GM20431 (cell line): ENCODE data around the gene GUCD1.

Source experiments
- in situ Hi-C: fragments of 300-500 bp; cut with MseI, MboI; formaldehyde crosslinking; loops from one replicate; pipeline ENCODE4 v1.15.0; 2020; ENCODE audit warnings: low sequenced_read_pairs; ENCODE audit not compliant: unreplicated experiment

GUCD1 gene

GRCh38 chr22:24510637-24511625 is 44.0 kb downstream of the GUCD1 start:
- in situ Hi-C loops = no loop called here

GRCh38 chr22:24507716-24508115 is 47.2 kb downstream of the GUCD1 start:
- in situ Hi-C loops = no loop called here

GRCh38 chr22:24506802-24507438 is 48.0 kb downstream of the GUCD1 start:
- in situ Hi-C loops = no loop called here

GRCh38 chr22:24504956-24505736 is 49.8 kb downstream of the GUCD1 start:
- in situ Hi-C loops = no loop called here

GRCh38 chr22:24504540-24504939 is 50.4 kb downstream of the GUCD1 start:
- in situ Hi-C loops = no loop called here

- in situ Hi-C loops = no loop called here
Measured at GRCh38 chr22:24503843-24504338, 51.0 kb downstream of the GUCD1 start.

GRCh38 chr22:24503137-24503842 is 51.6 kb downstream of the GUCD1 start:
- in situ Hi-C loops = no loop called here

GRCh38 chr22:24502541-24502940 is 52.4 kb downstream of the GUCD1 start:
- in situ Hi-C loops = no loop called here

GRCh38 chr22:24502034-24502433 is 52.9 kb downstream of the GUCD1 start:
- in situ Hi-C loops = no loop called here

- in situ Hi-C loops = no loop called here
Measured at GRCh38 chr22:24501301-24502005, 53.5 kb downstream of the GUCD1 start.

- in situ Hi-C loops = no loop called here
Measured at GRCh38 chr22:24500277-24500820, 54.6 kb downstream of the GUCD1 start.

GRCh38 chr22:24499706-24500276 is 55.1 kb downstream of the GUCD1 start:
- in situ Hi-C loops = no loop called here

- in situ Hi-C loops = no loop called here
Measured at GRCh38 chr22:24498824-24499223, 56.1 kb downstream of the GUCD1 start.

GRCh38 chr22:24497841-24498258 is 57.1 kb downstream of the GUCD1 start:
- in situ Hi-C loops = no loop called here

- in situ Hi-C loops = no loop called here
Measured at GRCh38 chr22:24496661-24497060, 58.3 kb downstream of the GUCD1 start.

- in situ Hi-C loops = no loop called here
Measured at GRCh38 chr22:24496234-24496633, 58.7 kb downstream of the GUCD1 start.

- in situ Hi-C loops = no loop called here
Measured at GRCh38 chr22:24495365-24495675, 59.6 kb downstream of the GUCD1 start.

GRCh38 chr22:24494528-24495364 is 60.2 kb downstream of the GUCD1 start, which contains the start of gene UPB1:
UPB1 (plus strand) TSS chr22:24495332; CDS start chr22:24495404, 72 bp downstream.
- in situ Hi-C loops = no loop called here
